ENCODE data around the gene LRIG1. TPM values are rescaled to one million over a fixed set of nuclear protein-coding genes. Genes with fewer than 3 reads are reported as not detected.

LRIG1 gene
- total RNA-seq, 1 experiment from 2014 or later, result 14.7 TPM

GRCh38 chr3:66483006-66483405, 17.8 kb downstream of the LRIG1 start:
- Mint-ChIP-seq H3K9me3 (ENCODE audit: low read depth, unreplicated experiment) (no peaks in the 10 kb centered on the region), H3K27ac (ENCODE audit: unreplicated experiment) (no peak overlapping the region), H3K27me3 (ENCODE audit: unreplicated experiment) (no peaks in the 10 kb centered on the region), H3K36me3 (ENCODE audit: insufficient read depth, unreplicated experiment) (no peaks in the 10 kb centered on the region), H3K4me3 (ENCODE audit: low read depth, unreplicated experiment) (no peak overlapping the region), H3K4me1 (ENCODE audit: low read depth, unreplicated experiment) (peaks cover 41% of the 10 kb centered on the region)
- intact Hi-C loops (cut with micrococcal nuclease; ENCODE audit: unreplicated experiment), result loop anchor here (5.0 to 10.0 kb wide), 2 partner anchors 324 to 402 kb away; no protein-coding TSS in a partner anchor
- TF ChIP-seq, protein P1, sequence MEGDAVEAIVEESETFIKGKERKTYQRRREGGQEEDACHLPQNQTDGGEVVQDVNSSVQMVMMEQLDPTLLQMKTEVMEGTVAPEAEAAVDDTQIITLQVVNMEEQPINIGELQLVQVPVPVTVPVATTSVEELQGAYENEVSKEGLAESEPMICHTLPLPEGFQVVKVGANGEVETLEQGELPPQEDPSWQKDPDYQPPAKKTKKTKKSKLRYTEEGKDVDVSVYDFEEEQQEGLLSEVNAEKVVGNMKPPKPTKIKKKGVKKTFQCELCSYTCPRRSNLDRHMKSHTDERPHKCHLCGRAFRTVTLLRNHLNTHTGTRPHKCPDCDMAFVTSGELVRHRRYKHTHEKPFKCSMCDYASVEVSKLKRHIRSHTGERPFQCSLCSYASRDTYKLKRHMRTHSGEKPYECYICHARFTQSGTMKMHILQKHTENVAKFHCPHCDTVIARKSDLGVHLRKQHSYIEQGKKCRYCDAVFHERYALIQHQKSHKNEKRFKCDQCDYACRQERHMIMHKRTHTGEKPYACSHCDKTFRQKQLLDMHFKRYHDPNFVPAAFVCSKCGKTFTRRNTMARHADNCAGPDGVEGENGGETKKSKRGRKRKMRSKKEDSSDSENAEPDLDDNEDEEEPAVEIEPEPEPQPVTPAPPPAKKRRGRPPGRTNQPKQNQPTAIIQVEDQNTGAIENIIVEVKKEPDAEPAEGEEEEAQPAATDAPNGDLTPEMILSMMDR (IDR thresholded peaks at IDR 0.05; ENCODE audit: unreplicated experiment), result no peak
- no peak for DNase-seq
- BruUV-seq (replicated peaks), result no TSS peak
- CTCF ChIA-PET, result no interaction called here

GRCh38 chr3:66482018-66482404, 18.8 kb downstream of the LRIG1 start:
- H3K4me3 Mint-ChIP-seq (ENCODE audit: low read depth, unreplicated experiment), result peak overlapping the region; percentile 36
- no peaks in the 10 kb centered on the region for H3K9me3 Mint-ChIP-seq (ENCODE audit: low read depth, unreplicated experiment)
- H3K27me3 Mint-ChIP-seq (ENCODE audit: unreplicated experiment), result no peaks in the 10 kb centered on the region
- CTCF ChIA-PET, result no interaction called here
- TF ChIP-seq, protein P1 (IDR thresholded peaks at IDR 0.05; ENCODE audit: unreplicated experiment), result no peak
- no TSS peak for BruUV-seq (replicated peaks)
- no peak for DNase-seq
- H3K4me1 Mint-ChIP-seq (ENCODE audit: low read depth, unreplicated experiment), result peaks cover 41% of the 10 kb centered on the region
- no peaks in the 10 kb centered on the region for H3K36me3 Mint-ChIP-seq (ENCODE audit: insufficient read depth, unreplicated experiment)
- intact Hi-C loops (cut with micrococcal nuclease; ENCODE audit: unreplicated experiment), result loop anchor here (5.0 to 10.0 kb wide), 2 partner anchors 325 to 403 kb away; no protein-coding TSS in a partner anchor
- peak overlapping the region; percentile 43 for H3K27ac Mint-ChIP-seq (ENCODE audit: unreplicated experiment)

- no peaks in the 10 kb centered on the region for H3K9me3 Mint-ChIP-seq (ENCODE audit: low read depth, unreplicated experiment)
- peaks cover 41% of the 10 kb centered on the region for H3K4me1 Mint-ChIP-seq (ENCODE audit: low read depth, unreplicated experiment)
- peak overlapping the region; percentile 43 for H3K27ac Mint-ChIP-seq (ENCODE audit: unreplicated experiment)
- no peaks in the 10 kb centered on the region for H3K27me3 Mint-ChIP-seq (ENCODE audit: unreplicated experiment)
- BruUV-seq (replicated peaks), result no TSS peak
- H3K4me3 Mint-ChIP-seq (ENCODE audit: low read depth, unreplicated experiment), result peak overlapping the region; percentile 36
- no peaks in the 10 kb centered on the region for H3K36me3 Mint-ChIP-seq (ENCODE audit: insufficient read depth, unreplicated experiment)
- CTCF ChIA-PET, result interaction anchor here (1.0 to 1.4 kb wide), 3 partner anchors 8 to 341 kb away, joined by 3 to 6 read pairs (median 3); no protein-coding TSS in a partner anchor
- intact Hi-C loops (cut with micrococcal nuclease; ENCODE audit: unreplicated experiment), result loop anchor here (1.0 to 10.0 kb wide), 4 partner anchors 11 to 403 kb away; partner anchors contain the start of gene LRIG1
- peak; percentile 45 for DNase-seq
- TF ChIP-seq, protein P1 (IDR thresholded peaks at IDR 0.05; ENCODE audit: unreplicated experiment), result no peak
Observed at GRCh38 chr3:66481071-66482017, 19.5 kb downstream of the LRIG1 start.

GRCh38 chr3:66480666-66481065, 20.2 kb downstream of the LRIG1 start:
- intact Hi-C loops (cut with micrococcal nuclease; ENCODE audit: unreplicated experiment), result loop anchor here (1.0 to 10.0 kb wide), 4 partner anchors 12 to 404 kb away; partner anchors contain the start of gene LRIG1
- peak overlapping the region; percentile 36 for H3K4me3 Mint-ChIP-seq (ENCODE audit: low read depth, unreplicated experiment)
- DNase-seq, result no peak

More at GRCh38 chr3:66480666-66481065, 20.2 kb downstream of the LRIG1 start:
- Mint-ChIP-seq H3K27me3 (ENCODE audit: unreplicated experiment) (no peaks in the 10 kb centered on the region), H3K27ac (ENCODE audit: unreplicated experiment) (peak overlapping the region; percentile 50), H3K4me1 (ENCODE audit: low read depth, unreplicated experiment) (peaks cover 41% of the 10 kb centered on the region), H3K36me3 (ENCODE audit: insufficient read depth, unreplicated experiment) (no peaks in the 10 kb centered on the region), H3K9me3 (ENCODE audit: low read depth, unreplicated experiment) (no peaks in the 10 kb centered on the region)
- TF ChIP-seq, protein P1 (IDR thresholded peaks at IDR 0.05; ENCODE audit: unreplicated experiment), result no peak
- CTCF ChIA-PET, result interaction anchor here (1.0 to 1.4 kb wide), 3 partner anchors 9 to 342 kb away, joined by 3 to 6 read pairs (median 3); no protein-coding TSS in a partner anchor
- no TSS peak for BruUV-seq (replicated peaks)

All from Calu3 (cell line).